ENCODE data around the gene PLAGL1.
"Not testable (repeated sequence)": the region's sequence is repeated elsewhere in the genome, so short reads cannot be mapped to it uniquely, and the experiment has no call there.

PLAGL1 gene, protein sequence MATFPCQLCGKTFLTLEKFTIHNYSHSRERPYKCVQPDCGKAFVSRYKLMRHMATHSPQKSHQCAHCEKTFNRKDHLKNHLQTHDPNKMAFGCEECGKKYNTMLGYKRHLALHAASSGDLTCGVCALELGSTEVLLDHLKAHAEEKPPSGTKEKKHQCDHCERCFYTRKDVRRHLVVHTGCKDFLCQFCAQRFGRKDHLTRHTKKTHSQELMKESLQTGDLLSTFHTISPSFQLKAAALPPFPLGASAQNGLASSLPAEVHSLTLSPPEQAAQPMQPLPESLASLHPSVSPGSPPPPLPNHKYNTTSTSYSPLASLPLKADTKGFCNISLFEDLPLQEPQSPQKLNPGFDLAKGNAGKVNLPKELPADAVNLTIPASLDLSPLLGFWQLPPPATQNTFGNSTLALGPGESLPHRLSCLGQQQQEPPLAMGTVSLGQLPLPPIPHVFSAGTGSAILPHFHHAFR

DNA sequence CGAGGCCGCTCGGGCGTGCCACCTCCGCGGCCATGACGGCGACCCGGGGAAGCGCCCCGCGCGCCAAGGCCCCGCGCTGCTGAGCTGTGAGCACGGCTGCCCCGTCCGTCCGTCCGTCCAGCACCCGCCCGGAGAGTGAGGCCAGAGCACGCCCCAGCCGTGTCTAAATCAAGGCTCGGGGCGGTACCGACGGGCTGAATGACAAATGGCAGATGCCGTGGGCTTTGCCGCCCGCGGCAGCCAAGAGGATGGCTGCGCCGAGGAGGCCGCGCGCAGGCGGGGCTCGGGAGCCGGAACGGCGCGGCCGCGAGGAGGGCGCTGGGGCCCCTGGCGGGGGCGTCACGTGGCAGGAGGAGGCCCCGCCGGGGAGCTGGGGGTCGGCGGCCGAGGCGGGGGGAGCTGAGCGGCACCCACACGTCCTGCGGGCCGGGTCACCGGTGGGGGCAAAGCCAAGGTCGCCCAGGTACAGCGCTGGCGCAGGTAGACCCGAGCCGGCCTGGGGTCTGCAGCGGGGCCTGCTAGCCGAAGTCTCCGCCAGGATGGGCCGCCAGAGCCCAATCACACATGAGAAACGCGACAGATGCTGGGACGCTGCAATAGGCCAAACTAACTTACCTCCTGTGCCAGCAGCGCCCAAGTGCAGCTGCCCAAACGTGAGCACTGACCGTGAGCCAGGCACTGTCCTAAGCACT, at the start of gene PLAGL1:
Gene PLAGL1 (minus strand): TSS at position 140 of the 692 bp plus-strand sequence. CDS start 60,123 bp downstream, outside the sequence.
- intact Hi-C loops (cut with DNase I): no loop called here
- DNase-seq: peak in 31 of 42 donors; percentile 2 to 60 (median 21)

DNA sequence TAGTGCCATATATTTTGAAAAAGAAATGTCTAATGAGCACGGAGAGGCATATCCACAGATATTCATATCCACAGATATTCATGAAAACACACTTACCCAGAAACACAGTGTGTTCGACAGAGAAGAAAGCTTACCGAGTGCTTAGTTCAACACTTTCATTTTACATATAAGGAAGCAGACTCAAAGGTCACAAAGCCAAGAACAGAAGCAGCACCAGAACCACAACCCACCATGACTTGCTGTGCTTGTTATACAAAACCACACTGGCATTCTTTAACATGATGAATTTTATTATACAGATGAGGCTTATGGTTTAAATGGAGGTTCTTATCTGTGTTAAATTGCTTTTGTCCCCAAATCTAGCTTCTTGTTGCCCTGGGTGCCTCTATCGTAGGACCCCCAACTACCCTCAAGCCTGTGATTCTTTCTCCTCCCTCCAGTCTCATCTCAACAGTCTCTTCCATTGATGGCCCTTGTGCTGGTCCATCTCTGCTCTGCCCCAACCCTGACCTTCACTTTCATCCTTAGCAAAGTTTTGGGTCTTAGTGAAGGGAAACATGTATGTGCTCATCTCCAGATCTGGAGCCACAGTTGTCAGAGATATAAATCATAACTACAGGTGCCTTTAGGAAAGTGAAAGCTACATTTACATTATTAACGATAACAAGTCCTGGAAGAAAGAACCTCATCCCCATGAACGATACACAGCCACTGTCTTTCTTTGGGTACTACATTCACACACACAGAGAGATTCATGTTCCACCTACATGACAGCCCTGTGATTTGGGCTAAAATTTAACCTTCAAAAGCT, 47.3 kb upstream of the PLAGL1 start:
- intact Hi-C loops (cut with DNase I): no loop called here
- no peak for DNase-seq

DNA sequence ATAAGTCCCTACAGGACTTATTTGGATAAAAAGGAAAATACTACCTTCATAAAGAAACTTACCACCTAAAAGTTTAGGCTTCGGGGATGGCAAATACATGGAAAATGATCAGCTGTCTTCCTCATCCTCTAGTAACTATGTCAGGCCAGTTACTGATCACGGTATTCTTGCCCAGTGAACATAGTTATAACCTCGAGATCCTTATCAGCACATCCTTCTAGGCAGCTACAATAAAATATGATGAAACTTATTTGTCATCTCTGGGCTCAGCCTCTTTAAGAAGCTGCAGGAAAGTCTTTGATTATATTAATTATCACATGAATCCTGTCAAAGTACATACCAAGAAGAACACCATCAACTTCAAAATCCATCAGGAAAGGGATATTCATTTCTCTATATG, 45.5 kb upstream of the PLAGL1 start:
- intact Hi-C loops (cut with DNase I): no loop called here

GRCh38 chr6:144052488-144052887, 44.4 kb upstream of the PLAGL1 start:
- intact Hi-C loops (cut with DNase I): no loop called here
- no peak for DNase-seq

More for the DNA sequence above, 45.5 kb upstream of the PLAGL1 start:
- DNase-seq: no peak

DNA sequence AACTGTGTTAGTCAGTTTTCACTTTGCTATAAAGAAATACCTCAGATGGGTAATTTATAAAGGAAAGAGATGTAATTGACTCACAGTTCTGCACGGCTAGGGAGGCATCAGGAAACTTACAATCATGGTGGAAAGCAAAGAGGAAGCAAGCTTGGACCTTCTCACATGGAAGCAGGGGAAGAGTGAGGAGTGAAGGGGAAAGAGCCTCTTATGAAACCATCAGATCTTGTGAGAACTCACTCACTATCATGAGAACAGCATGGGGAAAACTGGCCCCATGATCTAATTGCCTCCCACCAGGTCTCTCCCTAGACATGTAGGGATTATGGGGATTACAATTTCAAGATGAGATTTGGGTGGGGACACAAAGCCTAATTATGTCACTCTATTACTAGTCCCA, 41.3 kb upstream of the PLAGL1 start:
- intact Hi-C loops (cut with DNase I): no loop called here
- DNase-seq: no peak

- DNase-seq: no peak
- intact Hi-C loops (cut with DNase I): no loop called here
Measured at GRCh38 chr6:144047688-144048087, 39.6 kb upstream of the PLAGL1 start.

- intact Hi-C loops (cut with DNase I); DNase-seq: not testable (repeated sequence)
Measured at GRCh38 chr6:144046672-144047071, 38.6 kb upstream of the PLAGL1 start.

DNA sequence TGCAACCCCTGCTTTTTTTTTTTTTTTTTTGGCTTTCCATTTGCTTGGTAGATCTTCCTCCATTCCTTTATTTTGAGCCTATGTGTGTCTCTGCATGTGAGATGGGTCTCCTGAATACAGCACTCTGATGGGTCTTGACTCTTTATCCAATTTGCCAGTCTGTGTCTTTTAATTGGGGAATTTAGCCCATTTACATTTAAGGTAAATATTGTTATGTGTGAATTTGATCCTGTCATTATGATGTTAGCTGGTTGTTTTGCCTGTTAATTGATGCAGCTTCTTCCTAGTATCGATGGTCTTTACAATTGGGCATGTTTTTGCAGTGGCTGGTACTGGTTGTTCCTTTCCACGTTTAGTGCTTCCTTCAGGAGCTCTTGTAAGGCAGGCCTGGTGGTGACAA, 36.9 kb upstream of the PLAGL1 start:
- DNase-seq; intact Hi-C loops (cut with DNase I): not testable (repeated sequence)

DNA sequence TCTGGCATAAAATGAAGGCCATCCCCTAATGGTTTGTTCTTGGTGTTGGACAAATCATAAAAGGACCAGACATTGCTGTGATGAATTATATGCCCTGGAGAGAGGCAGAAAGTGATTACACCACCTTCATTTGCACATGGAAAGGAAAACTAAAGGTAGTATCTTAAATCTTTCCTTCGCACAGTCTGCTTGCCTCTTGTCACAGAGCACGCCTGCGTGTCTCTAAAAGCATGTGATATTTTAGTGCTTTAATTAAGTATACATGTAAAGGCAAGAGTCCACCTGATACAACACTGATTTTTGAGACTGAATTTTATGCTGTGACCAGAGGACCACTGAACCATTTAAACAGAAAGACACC, 28.8 kb upstream of the PLAGL1 start:
- no peak for DNase-seq
- intact Hi-C loops (cut with DNase I): no loop called here

- intact Hi-C loops (cut with DNase I): no loop called here
- DNase-seq: peak in 22 of 42 donors; percentile 2 to 46 (median 13)
Measured at GRCh38 chr6:144036064-144036834, 28.2 kb upstream of the PLAGL1 start.

DNA sequence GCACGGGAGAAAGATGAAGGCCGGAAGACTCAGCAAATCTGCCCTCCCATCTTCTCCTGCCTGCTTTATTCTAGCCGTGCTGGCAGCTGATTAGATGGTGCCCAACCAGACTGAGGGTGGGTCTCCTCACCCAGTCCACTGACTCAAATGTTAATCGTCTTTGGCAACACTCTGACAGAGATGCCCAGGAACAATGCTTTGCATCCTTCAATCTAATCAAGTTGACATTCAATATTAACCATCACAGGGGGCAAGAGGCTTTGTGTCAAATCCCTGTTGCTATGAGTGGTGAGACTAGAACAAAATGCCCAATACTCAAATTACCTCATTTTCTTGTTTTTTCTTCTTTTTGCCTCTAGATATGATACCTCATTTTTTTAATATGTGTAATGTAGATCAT, 27.4 kb upstream of the PLAGL1 start:
- intact Hi-C loops (cut with DNase I): no loop called here
- DNase-seq: no peak

DNA sequence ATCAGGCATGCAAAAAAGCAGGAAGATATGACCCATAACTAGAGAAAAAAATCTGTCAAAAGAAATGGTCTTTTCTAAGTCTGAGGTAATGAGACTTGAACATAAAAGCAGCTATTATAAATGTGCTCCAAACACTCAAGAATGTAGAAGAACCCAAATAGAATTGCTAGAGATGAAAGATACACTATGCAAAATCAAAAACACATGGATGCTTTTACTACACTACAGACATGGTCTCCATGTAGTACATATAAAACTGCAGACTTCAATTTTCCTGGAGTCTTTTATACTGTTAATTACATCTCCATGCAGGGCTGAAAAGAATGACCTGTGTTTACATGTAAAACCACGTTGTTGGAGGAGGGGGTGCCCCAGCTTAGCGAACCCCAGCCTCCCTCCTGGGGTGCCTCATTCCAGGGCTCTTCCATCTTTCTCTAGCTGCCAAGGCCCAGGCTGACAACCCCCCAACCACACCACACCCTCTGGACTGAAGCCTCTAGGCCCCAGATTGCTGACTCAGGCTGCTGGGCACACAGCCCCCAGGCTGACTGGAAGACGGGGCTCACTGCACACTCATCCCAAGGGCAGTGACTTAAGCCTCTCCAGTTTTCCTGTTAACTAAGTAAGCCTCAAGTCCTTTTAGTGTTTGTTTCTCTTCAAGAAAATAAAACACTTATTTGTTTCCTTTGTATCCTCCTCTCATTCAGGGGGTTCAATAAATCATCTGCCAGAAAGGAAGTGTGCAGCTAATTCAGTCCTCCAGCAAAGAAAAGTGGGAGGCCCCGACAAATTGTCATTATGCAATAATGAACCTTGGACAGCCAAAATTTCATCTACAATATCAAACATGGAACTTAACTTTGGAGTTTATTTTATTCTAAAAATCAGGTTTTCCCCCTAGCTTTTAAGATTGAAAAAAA, 26.0 kb upstream of the PLAGL1 start:
- intact Hi-C loops (cut with DNase I): no loop called here
- DNase-seq: peak in 1 of 42 donors; percentile 43

DNA sequence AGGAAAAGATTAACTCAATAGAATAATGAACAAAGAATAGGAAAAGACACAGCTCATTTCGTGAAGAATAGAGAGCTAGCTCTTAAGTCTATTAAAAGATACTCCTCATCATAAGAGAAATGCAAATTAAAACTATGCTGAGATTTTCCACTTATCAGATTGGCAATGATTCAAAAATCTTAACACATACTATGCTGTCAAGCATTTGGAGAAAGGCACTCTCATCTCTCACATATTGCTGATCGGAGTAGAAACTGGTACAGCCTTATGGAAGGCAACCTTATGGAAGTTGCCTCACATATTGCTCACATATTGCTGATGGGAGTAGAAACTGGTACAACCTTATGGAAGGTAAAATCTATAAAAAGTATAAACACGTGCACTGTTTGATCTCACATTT, 21.4 kb upstream of the PLAGL1 start:
- intact Hi-C loops (cut with DNase I): no loop called here

DNA sequence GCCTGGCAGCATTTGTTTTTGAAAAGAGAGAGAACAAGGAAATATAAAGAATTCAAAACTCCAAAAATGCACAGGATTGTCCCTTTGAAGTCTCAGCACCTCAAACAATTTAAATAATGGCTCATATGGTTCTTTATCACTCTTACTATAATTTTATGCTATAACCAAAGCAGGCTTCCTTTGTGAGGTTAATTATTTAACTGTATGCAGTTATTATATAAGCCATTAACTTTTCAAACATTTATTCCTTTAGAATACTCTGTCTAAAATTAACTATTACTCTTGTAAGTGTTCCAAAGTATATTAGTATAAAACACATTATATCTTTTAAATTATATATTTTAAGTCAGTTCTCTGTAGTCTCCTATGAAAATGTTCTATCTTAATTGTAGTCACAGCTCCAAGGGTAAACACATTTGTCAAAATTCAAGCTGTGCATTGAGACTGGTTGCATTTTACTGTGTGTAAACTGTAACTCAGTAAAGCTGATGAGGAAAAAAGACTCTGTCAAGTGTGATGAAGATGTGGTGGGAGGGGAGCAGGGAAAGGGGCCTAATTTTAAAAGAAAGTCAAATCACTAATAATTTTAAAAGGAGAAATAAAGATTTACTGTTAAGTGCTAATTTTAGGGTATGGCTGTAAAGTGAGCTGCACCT, 20.0 kb upstream of the PLAGL1 start:
- intact Hi-C loops (cut with DNase I): no loop called here
- no peak for DNase-seq

More for the DNA sequence above, 21.4 kb upstream of the PLAGL1 start:
- DNase-seq: no peak

GRCh38 chr6:144023216-144023615, 15.2 kb upstream of the PLAGL1 start:
- no peak for DNase-seq
- intact Hi-C loops (cut with DNase I): no loop called here

DNA sequence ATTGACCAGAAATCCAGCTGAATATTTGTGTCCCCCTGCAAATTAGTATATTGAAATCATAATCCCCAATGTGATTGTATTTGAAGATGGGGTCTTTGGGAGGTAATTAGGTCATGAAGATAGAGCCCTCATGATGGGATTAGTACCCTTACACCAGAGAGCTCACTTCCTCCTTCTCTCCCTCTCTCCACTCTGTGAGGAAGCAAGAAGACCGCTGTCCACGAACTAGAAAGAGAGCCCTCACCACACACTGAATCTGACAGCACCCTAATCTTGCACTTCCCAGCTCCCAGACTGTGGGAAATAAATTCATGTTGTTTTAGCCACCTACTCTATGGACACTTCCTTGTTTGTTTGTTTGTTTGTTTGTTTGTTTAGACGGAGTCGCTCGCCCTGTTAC, 11.9 kb upstream of the PLAGL1 start:
- intact Hi-C loops (cut with DNase I): loop anchor here (5.0 kb wide), 1 partner anchor 443 kb away; no protein-coding TSS in a partner anchor
- no peak for DNase-seq
